Neural cell (in vitro differentiated cells): ENCODE data around the gene MR1.
A peak's percentile ranks its signal among the peaks of the same experiment; 100 is the strongest.

Experiments used
- EP300 ChIP-seq: fragments of 450-650 bp; conservative IDR thresholded peaks from 2 replicates; pipeline ENCODE4 v1.6.1; 2014; ENCODE audit warnings: antibody characterized with exemption, mild to moderate bottlenecking, moderate library complexity; ENCODE audit not compliant: poor library complexity, severe bottlenecking
- EZH2 ChIP-seq: fragments of 200-600, 300-800 bp; shearing (Covaris generic), sonication (generic); IDR thresholded peaks from 2 replicates; pipeline ENCODE4 v1.6.1; 2014; ENCODE audit warnings: antibody characterized with exemption, low read length, borderline replicate concordance, mild to moderate bottlenecking; ENCODE audit not compliant: insufficient read depth, poor library complexity, severe bottlenecking
- MXI1 ChIP-seq: fragments of 450-650 bp; conservative IDR thresholded peaks from 2 replicates; pipeline ENCODE4 v1.6.1; 2014; ENCODE audit warnings: antibody characterized with exemption, mild to moderate bottlenecking; ENCODE audit not compliant: poor library complexity, severe bottlenecking
- SMC3 ChIP-seq: fragments of 450-650 bp; conservative IDR thresholded peaks from 2 replicates; pipeline ENCODE4 v1.6.1; 2014; ENCODE audit warnings: antibody characterized with exemption, mild to moderate bottlenecking, moderate library complexity; ENCODE audit not compliant: poor library complexity
- TF ChIP-seq, protein P1 (sequence below): fragments of 450-650 bp; IDR thresholded peaks from 2 replicates; pipeline ENCODE4 v1.5.1; 2014; ENCODE audit warnings: antibody characterized with exemption, mild to moderate bottlenecking, moderate library complexity; ENCODE audit not compliant: poor library complexity, severe bottlenecking
- TF ChIP-seq, protein P2 (sequence below): IDR thresholded peaks from 2 replicates; pipeline ENCODE4 v1.6.1; 2012; ENCODE audit warnings: borderline replicate concordance

DNA sequence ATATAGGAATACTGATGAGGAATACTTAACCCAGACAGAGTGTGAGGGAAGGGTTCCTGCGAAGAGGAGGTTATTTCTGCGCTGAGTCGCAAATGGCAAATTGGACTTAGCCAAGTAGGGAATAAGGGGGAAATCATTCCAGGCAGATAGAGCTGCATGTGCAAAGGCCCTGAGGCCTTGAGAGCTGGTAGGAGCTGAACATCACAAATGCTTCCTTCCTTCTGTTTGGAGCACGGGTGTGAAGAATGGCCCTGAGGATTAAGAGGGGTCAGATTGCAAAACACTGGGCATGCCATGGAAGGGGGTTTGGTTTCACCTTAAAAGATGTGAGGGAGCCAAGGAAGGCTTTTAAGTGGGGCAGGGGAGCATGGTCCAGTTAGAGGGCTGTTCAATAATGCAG is 67.2 kb downstream of the MR1 start:
- TF ChIP-seq, protein P1, sequence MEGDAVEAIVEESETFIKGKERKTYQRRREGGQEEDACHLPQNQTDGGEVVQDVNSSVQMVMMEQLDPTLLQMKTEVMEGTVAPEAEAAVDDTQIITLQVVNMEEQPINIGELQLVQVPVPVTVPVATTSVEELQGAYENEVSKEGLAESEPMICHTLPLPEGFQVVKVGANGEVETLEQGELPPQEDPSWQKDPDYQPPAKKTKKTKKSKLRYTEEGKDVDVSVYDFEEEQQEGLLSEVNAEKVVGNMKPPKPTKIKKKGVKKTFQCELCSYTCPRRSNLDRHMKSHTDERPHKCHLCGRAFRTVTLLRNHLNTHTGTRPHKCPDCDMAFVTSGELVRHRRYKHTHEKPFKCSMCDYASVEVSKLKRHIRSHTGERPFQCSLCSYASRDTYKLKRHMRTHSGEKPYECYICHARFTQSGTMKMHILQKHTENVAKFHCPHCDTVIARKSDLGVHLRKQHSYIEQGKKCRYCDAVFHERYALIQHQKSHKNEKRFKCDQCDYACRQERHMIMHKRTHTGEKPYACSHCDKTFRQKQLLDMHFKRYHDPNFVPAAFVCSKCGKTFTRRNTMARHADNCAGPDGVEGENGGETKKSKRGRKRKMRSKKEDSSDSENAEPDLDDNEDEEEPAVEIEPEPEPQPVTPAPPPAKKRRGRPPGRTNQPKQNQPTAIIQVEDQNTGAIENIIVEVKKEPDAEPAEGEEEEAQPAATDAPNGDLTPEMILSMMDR = no peak
- no peak for TF ChIP-seq EZH2
- no peak for TF ChIP-seq MXI1
- no peak for TF ChIP-seq EP300
- TF ChIP-seq, protein P2, sequence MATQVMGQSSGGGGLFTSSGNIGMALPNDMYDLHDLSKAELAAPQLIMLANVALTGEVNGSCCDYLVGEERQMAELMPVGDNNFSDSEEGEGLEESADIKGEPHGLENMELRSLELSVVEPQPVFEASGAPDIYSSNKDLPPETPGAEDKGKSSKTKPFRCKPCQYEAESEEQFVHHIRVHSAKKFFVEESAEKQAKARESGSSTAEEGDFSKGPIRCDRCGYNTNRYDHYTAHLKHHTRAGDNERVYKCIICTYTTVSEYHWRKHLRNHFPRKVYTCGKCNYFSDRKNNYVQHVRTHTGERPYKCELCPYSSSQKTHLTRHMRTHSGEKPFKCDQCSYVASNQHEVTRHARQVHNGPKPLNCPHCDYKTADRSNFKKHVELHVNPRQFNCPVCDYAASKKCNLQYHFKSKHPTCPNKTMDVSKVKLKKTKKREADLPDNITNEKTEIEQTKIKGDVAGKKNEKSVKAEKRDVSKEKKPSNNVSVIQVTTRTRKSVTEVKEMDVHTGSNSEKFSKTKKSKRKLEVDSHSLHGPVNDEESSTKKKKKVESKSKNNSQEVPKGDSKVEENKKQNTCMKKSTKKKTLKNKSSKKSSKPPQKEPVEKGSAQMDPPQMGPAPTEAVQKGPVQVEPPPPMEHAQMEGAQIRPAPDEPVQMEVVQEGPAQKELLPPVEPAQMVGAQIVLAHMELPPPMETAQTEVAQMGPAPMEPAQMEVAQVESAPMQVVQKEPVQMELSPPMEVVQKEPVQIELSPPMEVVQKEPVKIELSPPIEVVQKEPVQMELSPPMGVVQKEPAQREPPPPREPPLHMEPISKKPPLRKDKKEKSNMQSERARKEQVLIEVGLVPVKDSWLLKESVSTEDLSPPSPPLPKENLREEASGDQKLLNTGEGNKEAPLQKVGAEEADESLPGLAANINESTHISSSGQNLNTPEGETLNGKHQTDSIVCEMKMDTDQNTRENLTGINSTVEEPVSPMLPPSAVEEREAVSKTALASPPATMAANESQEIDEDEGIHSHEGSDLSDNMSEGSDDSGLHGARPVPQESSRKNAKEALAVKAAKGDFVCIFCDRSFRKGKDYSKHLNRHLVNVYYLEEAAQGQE = peak; percentile 50
- TF ChIP-seq SMC3 = no peak
